H1 (cell line): ENCODE data around the gene ASXL1. TPM values are rescaled to one million over a fixed set of nuclear protein-coding genes. Genes with fewer than 3 reads are reported as not detected.

Source experiments
- CTCF ChIA-PET: fragments of 300-600 bp; sonication (Branson Sonifier 250); formaldehyde crosslinking; loops from one replicate; lab custom pipeline; 2021; ENCODE audit not compliant: partially characterized antibody; lab: Charles Lee
- POLR2A ChIA-PET: fragments of 300-600 bp; sonication (Branson Sonifier 250); formaldehyde crosslinking; loops from one replicate; lab custom pipeline; 2021; ENCODE audit warnings: inconsistent platforms; ENCODE audit not compliant: partially characterized antibody; lab: Charles Lee
- DNase-seq, 2 experiments: peaks; one replicate each; pipeline versions ENCODE4 v3.0.0 to v3.0.0-alpha.2; 2010 to 2022; ENCODE audit warnings: low spot score in 2 of 2, low read depth in 1 of 2, mixed read lengths in 1 of 2
- FAIRE-seq: peaks from 2 replicates; lab custom pipeline; 2011; peaks lifted over from hg19 to GRCh38; lab: Jason Lieb, UNC
- H2AFZ ChIP-seq: 2 replicates; pipeline ENCODE4 v1.8.1; 2012; ENCODE audit warnings: low read length, inconsistent platforms
- H2AK5ac ChIP-seq: 2 replicates; pipeline ENCODE4 v1.6.1; 2013; ENCODE audit warnings: low read depth, low read length
- H2BK120ac ChIP-seq: replicated peaks from 2 replicates; pipeline ENCODE3; 2013; ENCODE audit warnings: low read depth, low read length, inconsistent platforms
- H2BK12ac ChIP-seq: 2 replicates; pipeline ENCODE4 v1.6.1; 2013; ENCODE audit warnings: low read depth, low read length
- H2BK15ac ChIP-seq: 2 replicates; pipeline ENCODE4 v1.6.1; 2013; ENCODE audit warnings: low read length
- H2BK20ac ChIP-seq: 2 replicates; pipeline ENCODE4 v1.6.1; 2013; ENCODE audit warnings: low read length
- H2BK5ac ChIP-seq: 2 replicates; pipeline ENCODE4 v1.6.1; 2013; ENCODE audit warnings: low read depth, low read length
- H3K14ac ChIP-seq: 2 replicates; pipeline ENCODE4 v1.6.1; 2013; ENCODE audit warnings: inconsistent platforms; ENCODE audit not compliant: insufficient read length
- H3K18ac ChIP-seq: 2 replicates; pipeline ENCODE4 v1.6.1; 2013; ENCODE audit warnings: low read length; ENCODE audit errors: extremely low read depth
- H3K23ac ChIP-seq: 2 replicates; pipeline ENCODE4 v1.6.1; 2013; ENCODE audit warnings: inconsistent platforms; ENCODE audit not compliant: insufficient read length
- H3K23me2 ChIP-seq: 2 replicates; pipeline ENCODE4 v1.6.1; 2013; ENCODE audit warnings: low read depth, low read length
- H3K27ac ChIP-seq: 2 replicates; pipeline ENCODE4 v1.6.1; 2011; ENCODE audit warnings: low read depth, low read length, inconsistent platforms
- H3K27me3 ChIP-seq, 4 experiments: replicated peaks in 1 of 4; 1 replicate in 1 of 4; 2 replicates in 3 of 4; pipeline versions ENCODE4 v1.6.1 to v1.8.1; 2011 to 2013; ENCODE audit warnings: low read length in 3 of 4, mild to moderate bottlenecking in 3 of 4, inconsistent platforms in 2 of 4, mixed read lengths in 2 of 4, moderate library complexity in 1 of 4; ENCODE audit not compliant: control insufficient read depth in 3 of 4, insufficient read depth in 3 of 4; ENCODE audit errors: extremely low read depth in 1 of 4
- H3K36me3 ChIP-seq, 4 experiments: 2 replicates each; pipeline versions ENCODE4 v1.6.1 to v1.8.1; 2011 to 2013; ENCODE audit warnings: mild to moderate bottlenecking in 4 of 4, low read length in 3 of 4, moderate library complexity in 2 of 4, control low read depth in 1 of 4, inconsistent platforms in 1 of 4; ENCODE audit not compliant: insufficient read depth in 4 of 4, control insufficient read depth in 2 of 4
- H3K4ac ChIP-seq: replicated peaks from 2 replicates; pipeline ENCODE3; 2013; ENCODE audit warnings: low read length, low read depth, mixed read lengths, inconsistent platforms; ENCODE audit not compliant: insufficient read length
- H3K4me1 ChIP-seq, 4 experiments: replicated peaks in 1 of 4; 1 replicate in 1 of 4; 2 replicates in 3 of 4; pipeline versions ENCODE4 v1.6.1 to v1.8.1; 2011 to 2013; ENCODE audit warnings: low read length in 3 of 4, inconsistent platforms in 2 of 4, mixed read lengths in 1 of 4; ENCODE audit not compliant: insufficient read depth in 4 of 4, control insufficient read depth in 3 of 4
- H3K4me2 ChIP-seq, 2 experiments: 2 replicates each; pipeline versions ENCODE4 v1.6.1 to v1.8.1; 2011 to 2013; ENCODE audit warnings: low read depth in 2 of 2, low read length in 2 of 2, control low read depth in 1 of 2, inconsistent platforms in 1 of 2, mild to moderate bottlenecking in 1 of 2; ENCODE audit not compliant: insufficient read depth in 1 of 2
- H3K4me3 ChIP-seq, 4 experiments: fragments of 200-600, 300-600 bp in 1 of 4; sonication (generic), shearing (Covaris generic), sonication (Bioruptor Twin) in 1 of 4; 2 replicates each; pipeline versions ENCODE4 v1.5.1 to v1.8.1; 2011 to 2016; ENCODE audit warnings: low read length in 4 of 4, low read depth in 3 of 4, control low read depth in 2 of 4, inconsistent platforms in 2 of 4, mild to moderate bottlenecking in 2 of 4, mixed read lengths in 1 of 4, moderate library complexity in 1 of 4; ENCODE audit not compliant: insufficient read depth in 2 of 4; ENCODE audit errors: extremely low read depth in 1 of 4
- H3K56ac ChIP-seq: replicated peaks from 2 replicates; pipeline ENCODE3; 2013; ENCODE audit warnings: low read depth, mild to moderate bottlenecking, mixed read lengths, low read length, inconsistent platforms; ENCODE audit not compliant: insufficient read length
- H3K79me1 ChIP-seq: 2 replicates; pipeline ENCODE4 v1.6.1; 2013; ENCODE audit warnings: low read depth, low read length, control low read depth
- H3K79me2 ChIP-seq, 2 experiments: 2 replicates each; pipeline versions ENCODE4 v1.6.1 to v1.8.1; 2012 to 2013; ENCODE audit warnings: low read length in 2 of 2, mild to moderate bottlenecking in 2 of 2, inconsistent platforms in 1 of 2; ENCODE audit not compliant: insufficient read depth in 2 of 2, control insufficient read depth in 1 of 2
- H3K9ac ChIP-seq, 4 experiments: replicated peaks in 1 of 4; 1 replicate in 1 of 4; 2 replicates in 3 of 4; pipeline versions ENCODE4 v1.6.1 to v1.8.1; 2011 to 2013; ENCODE audit warnings: low read depth in 3 of 4, low read length in 3 of 4, control low read depth in 2 of 4, mild to moderate bottlenecking in 2 of 4, moderate library complexity in 2 of 4, inconsistent platforms in 1 of 4; ENCODE audit errors: extremely low read depth in 1 of 4
- H3K9me3 ChIP-seq, 2 experiments: 2 replicates each; pipeline versions ENCODE4 v1.6.1 to v1.8.1; 2012 to 2013; ENCODE audit warnings: mild to moderate bottlenecking in 2 of 2, moderate library complexity in 2 of 2, control low read depth in 1 of 2, inconsistent platforms in 1 of 2, low read depth in 1 of 2, low read length in 1 of 2, mixed read lengths in 1 of 2; ENCODE audit not compliant: insufficient read depth in 2 of 2
- H4K20me1 ChIP-seq, 2 experiments: replicated peaks in 1 of 2; 2 replicates each; pipeline versions ENCODE3 to v1.8.1; 2011 to 2013; ENCODE audit warnings: inconsistent platforms in 2 of 2, low read length in 2 of 2, mild to moderate bottlenecking in 1 of 2; ENCODE audit not compliant: insufficient read depth in 2 of 2, control insufficient read depth in 1 of 2
- H4K5ac ChIP-seq: 2 replicates; pipeline ENCODE4 v1.6.1; 2013; ENCODE audit warnings: low read length, low read depth, mixed read lengths, inconsistent platforms; ENCODE audit not compliant: insufficient read length
- H4K8ac ChIP-seq: 2 replicates; pipeline ENCODE4 v1.8.0; 2013; ENCODE audit warnings: mild to moderate bottlenecking, moderate library complexity, low read length, inconsistent platforms; ENCODE audit not compliant: insufficient read depth; ENCODE audit errors: extremely low read depth
- H4K91ac ChIP-seq: replicated peaks from 2 replicates; pipeline ENCODE3; 2013; ENCODE audit warnings: low read length, mixed read lengths, inconsistent platforms; ENCODE audit not compliant: insufficient read length
- CBX8 ChIP-seq: fragments of 300-800, 300-1000 bp; sonication (generic); IDR thresholded peaks from 2 replicates; pipeline ENCODE4 v1.7.1; 2016; ENCODE audit warnings: low read depth, low read length, borderline replicate concordance
- CHD1 ChIP-seq: IDR thresholded peaks from 2 replicates; pipeline ENCODE4 v1.6.1; 2012; ENCODE audit warnings: low read depth, low read length, improper control_type of control experiment
- CTBP2 ChIP-seq: IDR thresholded peaks from 2 replicates; pipeline ENCODE4 v1.7.0; 2011; ENCODE audit warnings: borderline replicate concordance, mild to moderate bottlenecking, moderate library complexity, mixed read lengths, low read length; ENCODE audit not compliant: insufficient read depth, insufficient read length
- EZH2 ChIP-seq: fragments of 200-600 bp; sonication (generic); IDR thresholded peaks from 2 replicates; pipeline ENCODE4 v1.7.1; 2012; ENCODE audit warnings: low read depth, mild to moderate bottlenecking, moderate library complexity, low read length, inconsistent platforms; ENCODE audit not compliant: severe bottlenecking
- JUN ChIP-seq: IDR thresholded peaks from 2 replicates; pipeline ENCODE4 v1.6.1; 2011; ENCODE audit warnings: low read depth, mild to moderate bottlenecking, improper control_type of control experiment, low read length
- POLR2A ChIP-seq, 2 experiments: IDR thresholded peaks; 1 replicate in 1 of 2; 2 replicates in 1 of 2; pipeline ENCODE4 v1.6.1; 2011; ENCODE audit warnings: low read depth in 2 of 2, low read length in 2 of 2, mild to moderate bottlenecking in 2 of 2; ENCODE audit errors: control extremely low read depth in 1 of 2
- SP2 ChIP-seq: IDR thresholded peaks from 2 replicates; pipeline ENCODE4 v1.6.1; 2012; ENCODE audit warnings: mild to moderate bottlenecking, low read length, inconsistent platforms
- ZNF274 ChIP-seq: IDR thresholded peaks from 2 replicates; pipeline ENCODE4 v1.7.0; 2012; ENCODE audit warnings: low read length, borderline replicate concordance; ENCODE audit errors: extremely low read depth
- WGBS, 2 experiments: shearing (Covaris generic) in 1 of 2; methylation state at CpG; one replicate each; pipeline versions ENCODE4 v1.1.6 to v1.1.7; 2013 to 2015; ENCODE audit warnings: low lambda C conversion rate in 2 of 2, mixed read lengths in 2 of 2, inconsistent platforms in 1 of 2, low coverage in 1 of 2, missing lambda C conversion rate in 1 of 2; ENCODE audit not compliant: insufficient replicate concordance in 2 of 2, insufficient coverage in 1 of 2, insufficient read length in 1 of 2; ENCODE audit errors: extremely low coverage in 1 of 2, missing lambda C conversion rate in 1 of 2; 5-methylcytosine and 5-hydroxymethylcytosine counted together
- polyA plus RNA-seq, 7 experiments: library from polyadenylated mRNA; depleted of rRNA in 3 of 7; stranded (reverse) in 5 of 7; unstranded in 2 of 7; fragments of >200 nt in 5 of 7; fragments of 200-250 nt in 2 of 7; gene quantifications; 1 replicate in 5 of 7; 2 replicates in 1 of 7; 4 replicates in 1 of 7; pipeline versions ENCODE4 v1.2.1 to v1.2.3, GENCODE V29; 2011 to 2013; ENCODE audit warnings: missing spikeins in 2 of 7, mixed read lengths in 2 of 7
- total RNA-seq: library from RNA; stranded (reverse); fragmentation: NEBNext Ultra II Directional; extraction: Animal tissue kit (Norgen Biotek cat#: 25700); gene quantifications from 2 replicates; pipeline ENCODE4 v1.2.1, GENCODE V29; 2021

ASXL1 gene
- total and polyA plus RNA-seq, 2 of the 8 experiments (the other 6 are each of a cell fraction or from before 2014, with no cell fraction given): 10.6 to 26.5 TPM

- Histone ChIP-seq H4K8ac (no peak overlapping the region), H2BK120ac (no peak overlapping the region), H3K4me1 (no peaks in the 10 kb centered on the region), H2BK12ac (no peak overlapping the region), H3K4me2 (no peak overlapping the region), H3K27ac (no peak overlapping the region), H3K56ac (no peak overlapping the region), H3K4ac (no peak overlapping the region), H3K9me3 (no peaks in the 10 kb centered on the region; a peak in 1 of 4 replicates), H3K14ac (no peak overlapping the region), H4K5ac (no peak overlapping the region), H3K9ac (no peak overlapping the region), H4K91ac (no peak overlapping the region), H3K23ac (no peak overlapping the region), H3K23me2 (no peaks in the 10 kb centered on the region; the same call in 1 of the 2 replicates), H2AK5ac (no peak overlapping the region), H3K18ac (no peak overlapping the region), H3K79me2 (peaks cover 2 to 28% of the 10 kb centered on the region in 2 experiments; a peak in 3 of 4 replicates), H2BK5ac (no peak overlapping the region), H3K79me1 (no peaks in the 10 kb centered on the region), H2BK20ac (no peak overlapping the region), H3K36me3 (0 out of 8 replicates have a peak, but pooled peaks cover 0 to 2% (median 0%) of the 10 kb centered on the region in 4 experiments), H2AFZ (no peak overlapping the region), H2BK15ac (no peak overlapping the region), H3K4me3 (no peak overlapping the region), H3K27me3 (peaks cover 3 to 23% (median 16%) of the 10 kb centered on the region in 4 experiments), H4K20me1 (peaks cover 27 to 30% of the 10 kb centered on the region in 2 experiments)
- WGBS, 2 experiments: 84% methylated on average over 2 of the region's 2 CpGs; no CpG with 5 or more reads in 1 of the 2 experiments
- ChIA-PET POLR2A (no interaction called here), CTCF (no interaction called here)
- no peak for FAIRE-seq
- DNase-seq: no peak
- TF ChIP-seq POLR2A (IDR thresholded peaks at IDR 0.05; ENCODE audit: control extremely low read depth in 1 of 2, low read depth in 2 of 2, low read length in 2 of 2) (no peak), CHD1 (no peak), CBX8 (no peak), JUN (no peak), SP2 (no peak), EZH2 (no peak), ZNF274 (no peak), CTBP2 (no peak)
Observed at GRCh38 chr20:32366380-32366779, 8.2 kb downstream of the ASXL1 start.
